Large intestine (tissue), 3 donors: ENCODE measurements around the gene UTS2. TPM values are rescaled to one million over a fixed set of nuclear protein-coding genes. Genes with fewer than 3 reads are reported as not detected.

Experiments used
- DNase-seq, 2 donors: peaks; one replicate each; pipeline versions ENCODE4 v3.0.0 to v3.0.0-alpha.2; 2013
- H3K27ac ChIP-seq: one replicate; pipeline ENCODE4 v1.5.1; 2013; ENCODE audit warnings: low read length
- H3K27me3 ChIP-seq: 2 replicates; pipeline ENCODE4 v1.6.1; 2013; ENCODE audit warnings: low read length; ENCODE audit not compliant: control insufficient read depth, insufficient read depth
- H3K36me3 ChIP-seq: 2 replicates; pipeline ENCODE4 v1.6.1; 2013; ENCODE audit warnings: low read length; ENCODE audit not compliant: control insufficient read depth, insufficient read depth
- H3K4me1 ChIP-seq: one replicate; pipeline ENCODE4 v1.6.1; 2013; ENCODE audit warnings: low read length; ENCODE audit not compliant: control insufficient read depth, insufficient read depth
- H3K4me3 ChIP-seq: one replicate; pipeline ENCODE4 v1.5.1; 2013; ENCODE audit warnings: low read length
- H3K9me3 ChIP-seq: one replicate; pipeline ENCODE4 v1.6.1; 2013; ENCODE audit warnings: mild to moderate bottlenecking, low read depth, low read length, moderate library complexity; ENCODE audit not compliant: control insufficient read depth
- WGBS: methylation state at CpG from one replicate; pipeline ENCODE4 v1.1.5; 2013; ENCODE audit warnings: low lambda C conversion rate; ENCODE audit not compliant: insufficient coverage; 5-methylcytosine and 5-hydroxymethylcytosine counted together
- polyA plus RNA-seq: library from polyadenylated mRNA; unstranded; fragments of 120-200 nt; gene quantifications from one replicate; pipeline ENCODE4 v1.2.1, GENCODE V29; 2013

The UTS2 gene
- polyA plus RNA-seq, 1 donor = 0.36 TPM

GRCh38 chr1:7846656-7847055 lies 6.2 kb downstream of the UTS2 start:
- peak; percentile 9 to 67 for DNase-seq
- no peak overlapping the region for H3K27ac ChIP-seq
- H3K4me3 ChIP-seq = no peak overlapping the region
- 36% methylated on average over 4 of the region's 7 CpGs for WGBS
- H3K36me3 ChIP-seq = peaks cover 2% of the 10 kb centered on the region
- H3K27me3 ChIP-seq = no peaks in the 10 kb centered on the region
- H3K4me1 ChIP-seq = no peaks in the 10 kb centered on the region
- no peaks in the 10 kb centered on the region for H3K9me3 ChIP-seq

GRCh38 chr1:7845761-7846160 lies 7.1 kb downstream of the UTS2 start:
- H3K36me3 ChIP-seq = peaks cover 2% of the 10 kb centered on the region
- no peak overlapping the region for H3K4me3 ChIP-seq
- no peak overlapping the region for H3K27ac ChIP-seq
- WGBS = no CpG with 5 or more reads among the region's 2 CpGs
- no peaks in the 10 kb centered on the region for H3K27me3 ChIP-seq
- no peak for DNase-seq
- H3K9me3 ChIP-seq = no peaks in the 10 kb centered on the region
- H3K4me1 ChIP-seq = no peaks in the 10 kb centered on the region

- Histone ChIP-seq H3K27ac (no peak overlapping the region), H3K36me3 (peaks cover 11% of the 10 kb centered on the region), H3K9me3 (peaks cover 3% of the 10 kb centered on the region), H3K27me3 (no peaks in the 10 kb centered on the region), H3K4me1 (no peaks in the 10 kb centered on the region), H3K4me3 (no peak overlapping the region)
- 90% methylated on average over 2 of the region's 4 CpGs for WGBS
- DNase-seq = no peak
These were observed 10.3 kb downstream of the UTS2 start for GRCh38 chr1:7842517-7842916.

GRCh38 chr1:7839526-7839925 lies 13.3 kb downstream of the UTS2 start:
- Histone ChIP-seq H3K27me3 (no peaks in the 10 kb centered on the region), H3K9me3 (peaks cover 3% of the 10 kb centered on the region), H3K36me3 (peaks cover 19% of the 10 kb centered on the region), H3K27ac (no peak overlapping the region), H3K4me1 (no peaks in the 10 kb centered on the region), H3K4me3 (no peak overlapping the region)
- WGBS = 83% methylated on average over 1 of the region's 3 CpGs
- DNase-seq = no peak

- no peaks in the 10 kb centered on the region for H3K4me1 ChIP-seq
- no peak overlapping the region for H3K27ac ChIP-seq
- no peak overlapping the region for H3K4me3 ChIP-seq
- DNase-seq = no peak
- no peaks in the 10 kb centered on the region for H3K27me3 ChIP-seq
- 100% methylated on average over 2 of the region's 2 CpGs for WGBS
- peaks cover 19% of the 10 kb centered on the region for H3K36me3 ChIP-seq
- peaks cover 3% of the 10 kb centered on the region for H3K9me3 ChIP-seq
These were observed 14.2 kb downstream of the UTS2 start for GRCh38 chr1:7838714-7839113.

- H3K9me3 ChIP-seq = no peaks in the 10 kb centered on the region
- no peaks in the 10 kb centered on the region for H3K4me1 ChIP-seq
- no peak overlapping the region for H3K4me3 ChIP-seq
- H3K36me3 ChIP-seq = peaks cover 19% of the 10 kb centered on the region
- H3K27me3 ChIP-seq = no peaks in the 10 kb centered on the region
- no peak for DNase-seq
- no peak overlapping the region for H3K27ac ChIP-seq
These were observed 19.8 kb downstream of the UTS2 start for GRCh38 chr1:7833035-7833434.

- Histone ChIP-seq H3K27ac (no peak overlapping the region), H3K9me3 (no peaks in the 10 kb centered on the region), H3K4me1 (no peaks in the 10 kb centered on the region), H3K27me3 (no peaks in the 10 kb centered on the region), H3K36me3 (peaks cover 10% of the 10 kb centered on the region), H3K4me3 (no peak overlapping the region)
- 57% methylated on average over 1 of the region's 3 CpGs for WGBS
- DNase-seq = no peak
These were observed 21.4 kb downstream of the UTS2 start for GRCh38 chr1:7831458-7831857.

- Histone ChIP-seq H3K27me3 (no peaks in the 10 kb centered on the region), H3K9me3 (no peaks in the 10 kb centered on the region), H3K4me1 (no peaks in the 10 kb centered on the region), H3K27ac (peak overlapping the region; percentile 33), H3K4me3 (peak overlapping the region; percentile 57), H3K36me3 (peaks cover 8% of the 10 kb centered on the region)
- WGBS = 73% methylated on average over 4 of the region's 39 CpGs
- DNase-seq = peak in 1 of 2 donors; percentile 32
These were observed 25.5 kb downstream of the UTS2 start for GRCh38 chr1:7827126-7827955.

- peaks cover 8% of the 10 kb centered on the region for H3K36me3 ChIP-seq
- H3K4me1 ChIP-seq = no peaks in the 10 kb centered on the region
- WGBS = 48% methylated on average over 2 of the region's 7 CpGs
- no peak overlapping the region for H3K27ac ChIP-seq
- no peaks in the 10 kb centered on the region for H3K9me3 ChIP-seq
- H3K4me3 ChIP-seq = peak overlapping the region; percentile 57
- H3K27me3 ChIP-seq = no peaks in the 10 kb centered on the region
- no peak for DNase-seq
These were observed 26.5 kb downstream of the UTS2 start for GRCh38 chr1:7826363-7826762.

GRCh38 chr1:7824701-7825100 lies 28.2 kb downstream of the UTS2 start:
- no peaks in the 10 kb centered on the region for H3K4me1 ChIP-seq
- H3K9me3 ChIP-seq = no peaks in the 10 kb centered on the region
- H3K27me3 ChIP-seq = no peaks in the 10 kb centered on the region
- H3K36me3 ChIP-seq = no peaks in the 10 kb centered on the region
- DNase-seq = no peak
- no CpG with 5 or more reads among the region's 8 CpGs for WGBS
- H3K4me3 ChIP-seq = no peak overlapping the region
- no peak overlapping the region for H3K27ac ChIP-seq

GRCh38 chr1:7821282-7821681 lies 31.6 kb downstream of the UTS2 start:
- Histone ChIP-seq H3K27me3 (no peaks in the 10 kb centered on the region), H3K36me3 (no peaks in the 10 kb centered on the region), H3K4me1 (no peaks in the 10 kb centered on the region), H3K27ac (no peak overlapping the region), H3K4me3 (no peak overlapping the region), H3K9me3 (no peaks in the 10 kb centered on the region)
- no peak for DNase-seq
- 94% methylated on average over 2 of the region's 3 CpGs for WGBS
